Measurements from ENCODE around the gene CPT2. TPM values are rescaled to one million over a fixed set of nuclear protein-coding genes. Genes with fewer than 3 reads are reported as not detected.

Gene CPT2
- total and polyA plus RNA-seq, 9 of the 15 experiments (the other 6 are each of a cell fraction or from before 2014, with no cell fraction given) = 7.6 to 25.1 (median 16.8) TPM

- TF ChIP-seq PKNOX1 (IDR thresholded peaks at IDR 0.05) (peak; percentile 38; the same call in 1 of the 2 replicates), HDAC6 (IDR thresholded peaks at IDR 0.05; ENCODE audit: low read depth, low read length) (no peak), ZNF695 (CRISPR knock-in tag; IDR thresholded peaks at IDR 0.05) (no peak; the same call in 1 of the 2 replicates), ZBTB43 (CRISPR knock-in tag; IDR thresholded peaks at IDR 0.05) (no peak), ZNF431 (CRISPR knock-in tag; IDR thresholded peaks at IDR 0.05) (no peak), THAP12 (CRISPR knock-in tag; IDR thresholded peaks at IDR 0.05) (peak; percentile 81), FOXK1 (CRISPR knock-in tag; IDR thresholded peaks at IDR 0.05; ENCODE audit: borderline replicate concordance) (no peak; the same call in 1 of the 2 replicates), ZNF263 (CRISPR knock-in tag; IDR thresholded peaks at IDR 0.05; ENCODE audit: borderline replicate concordance) (no peak), GATAD2A (IDR thresholded peaks at IDR 0.05) (no peak; the same call in 1 of the 2 replicates), ARID2 (IDR thresholded peaks at IDR 0.05) (no peak), RREB1 (CRISPR knock-in tag; IDR thresholded peaks at IDR 0.05) (peak; percentile 78), FOSL1 (tag; conservative IDR thresholded peaks at IDR 0.05) (no peak), NFIC (IDR thresholded peaks at IDR 0.05) (peak; percentile 80), ATF3 (IDR thresholded peaks at IDR 0.05) (peak; percentile 61; the same call in 1 of the 2 replicates), ATF3 (CRISPR knock-in tag; conservative IDR thresholded peaks at IDR 0.05) (no peak), ZNF778 (CRISPR knock-in tag; IDR thresholded peaks at IDR 0.05) (no peak)
These were observed 23.7 kb downstream of the CPT2 start, which contains the start of gene CZIB (continued) for GRCh38 chr1:53220171-53220961.
